T follicular helper cell (primary cell): ENCODE results near the gene ADAMTS14.

ENCODE experiments used
- DNase-seq: peaks from one replicate; pipeline ENCODE4 v3.0.0-alpha.2; 2020; ENCODE audit warnings: low read depth

Gene ADAMTS14

GRCh38 chr10:70675496-70676161 is 3.3 kb downstream of the ADAMTS14 start:
- DNase-seq: no peak

GRCh38 chr10:70676511-70676910 is 4.2 kb downstream of the ADAMTS14 start:
- no peak for DNase-seq

GRCh38 chr10:70677016-70677415 is 4.7 kb downstream of the ADAMTS14 start:
- DNase-seq: no peak

- DNase-seq: no peak
Observed at GRCh38 chr10:70677620-70678249, 5.4 kb downstream of the ADAMTS14 start.

GRCh38 chr10:70678250-70678635 is 5.9 kb downstream of the ADAMTS14 start:
- DNase-seq: no peak

- DNase-seq: no peak
Observed at GRCh38 chr10:70678757-70679489, 6.6 kb downstream of the ADAMTS14 start.

GRCh38 chr10:70679498-70679897 is 7.2 kb downstream of the ADAMTS14 start:
- no peak for DNase-seq

- no peak for DNase-seq
Observed at GRCh38 chr10:70680899-70681730, 8.8 kb downstream of the ADAMTS14 start.

GRCh38 chr10:70681731-70682005 is 9.4 kb downstream of the ADAMTS14 start:
- no peak for DNase-seq

GRCh38 chr10:70682920-70683600 is 10.8 kb downstream of the ADAMTS14 start:
- DNase-seq: no peak

GRCh38 chr10:70683601-70683934 is 11.3 kb downstream of the ADAMTS14 start:
- no peak for DNase-seq

- DNase-seq: no peak
Observed at GRCh38 chr10:70683940-70684339, 11.6 kb downstream of the ADAMTS14 start.

- DNase-seq: no peak
Observed at GRCh38 chr10:70684374-70684773, 12.1 kb downstream of the ADAMTS14 start.

GRCh38 chr10:70684839-70685454 is 12.6 kb downstream of the ADAMTS14 start:
- no peak for DNase-seq

GRCh38 chr10:70685455-70685911 is 13.2 kb downstream of the ADAMTS14 start:
- no peak for DNase-seq

GRCh38 chr10:70688828-70689227 is 16.5 kb downstream of the ADAMTS14 start:
- DNase-seq: no peak

GRCh38 chr10:70689661-70690060 is 17.4 kb downstream of the ADAMTS14 start:
- DNase-seq: no peak

GRCh38 chr10:70690589-70690988 is 18.3 kb downstream of the ADAMTS14 start:
- no peak for DNase-seq

GRCh38 chr10:70691611-70692010 is 19.3 kb downstream of the ADAMTS14 start:
- DNase-seq: no peak

GRCh38 chr10:70692043-70692603 is 19.8 kb downstream of the ADAMTS14 start:
- DNase-seq: no peak
